Stromal cell of bone marrow (primary cell): ENCODE results near the gene NR1H3.
A peak's percentile ranks its signal among the peaks of the same experiment; 100 is the strongest.

ENCODE experiments used
- DNase-seq: peaks from one replicate; pipeline ENCODE4 v3.0.0-alpha.2; 2012; ENCODE audit warnings: low read depth

Gene NR1H3

DNA sequence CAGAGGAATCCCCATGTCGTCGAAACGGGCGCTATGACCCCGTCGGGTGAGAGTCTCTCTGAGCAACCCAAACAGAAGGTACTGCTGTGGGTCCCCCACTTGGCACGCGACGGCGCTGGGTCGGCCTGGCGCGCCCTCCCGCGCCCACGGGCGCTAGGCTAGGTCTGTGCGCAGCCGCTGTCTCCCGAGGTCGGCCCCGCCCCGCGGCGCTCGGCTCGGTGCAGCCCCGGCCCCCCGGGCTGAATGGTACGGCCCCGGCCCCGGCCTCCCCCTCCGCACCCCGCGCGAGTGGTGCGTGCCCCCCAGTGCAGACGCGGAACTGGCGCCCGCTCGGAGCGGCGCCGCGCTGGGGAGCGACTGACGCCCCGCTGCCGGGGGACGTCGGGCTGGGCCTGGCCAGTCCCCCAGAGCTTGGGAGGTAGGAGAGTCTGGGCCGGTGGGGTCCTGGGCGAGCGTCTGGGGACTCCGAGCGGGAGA, 12.1 kb downstream of the NR1H3 start, which contains the start of gene MADD:
Gene MADD (plus strand): TSS at position 305 of the 477 bp plus-strand sequence.
- DNase-seq, result peak; percentile 59

DNA sequence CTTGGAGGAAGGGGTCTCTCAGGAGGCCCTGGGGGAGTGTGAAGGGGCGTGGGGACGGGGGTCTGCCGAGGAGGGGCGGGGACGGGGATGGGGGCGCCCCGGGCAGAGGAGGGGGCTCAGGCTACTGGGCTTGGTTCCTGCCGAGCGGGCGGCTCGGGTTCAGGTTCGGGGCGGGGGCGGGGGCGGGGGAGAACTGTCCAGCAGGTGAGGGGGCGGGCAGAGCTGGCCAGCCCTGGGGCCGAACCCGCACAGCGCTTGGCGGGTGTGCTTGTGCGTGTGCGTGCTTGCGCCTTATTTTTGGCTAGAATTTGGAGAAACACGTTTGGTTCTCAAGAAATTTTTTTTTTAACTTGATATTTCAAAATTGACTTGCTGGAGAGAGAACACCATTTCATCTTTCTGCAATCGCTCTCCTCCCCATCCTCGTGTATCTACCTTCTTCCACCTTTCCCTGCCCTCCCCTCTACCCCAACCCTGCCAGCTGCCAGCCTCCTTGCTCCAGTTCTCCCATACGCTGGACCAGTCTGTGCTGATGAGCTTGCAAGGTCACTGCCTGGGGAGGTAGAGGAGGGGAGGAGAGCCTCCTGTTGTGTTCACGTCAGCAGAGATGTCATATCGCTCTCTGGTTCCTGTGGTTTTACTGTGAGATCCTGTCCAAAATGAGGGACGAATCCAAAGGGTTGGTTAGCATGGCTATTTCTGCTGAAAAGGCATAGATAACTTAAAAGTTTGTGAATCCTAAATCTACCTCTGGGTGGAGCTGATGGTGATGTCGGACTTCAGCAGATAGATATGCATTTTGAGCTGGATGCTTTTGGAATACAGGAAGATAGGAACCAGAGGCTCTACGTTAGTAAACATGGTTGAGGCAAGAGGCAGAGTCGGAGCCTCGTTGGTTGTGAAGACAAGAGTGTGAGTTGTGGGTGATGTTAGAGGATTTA, 12.8 kb downstream of the NR1H3 start:
- peak; percentile 21 for DNase-seq

GRCh38 chr11:47271328-47271727, 13.5 kb downstream of the NR1H3 start:
- no peak for DNase-seq

DNA sequence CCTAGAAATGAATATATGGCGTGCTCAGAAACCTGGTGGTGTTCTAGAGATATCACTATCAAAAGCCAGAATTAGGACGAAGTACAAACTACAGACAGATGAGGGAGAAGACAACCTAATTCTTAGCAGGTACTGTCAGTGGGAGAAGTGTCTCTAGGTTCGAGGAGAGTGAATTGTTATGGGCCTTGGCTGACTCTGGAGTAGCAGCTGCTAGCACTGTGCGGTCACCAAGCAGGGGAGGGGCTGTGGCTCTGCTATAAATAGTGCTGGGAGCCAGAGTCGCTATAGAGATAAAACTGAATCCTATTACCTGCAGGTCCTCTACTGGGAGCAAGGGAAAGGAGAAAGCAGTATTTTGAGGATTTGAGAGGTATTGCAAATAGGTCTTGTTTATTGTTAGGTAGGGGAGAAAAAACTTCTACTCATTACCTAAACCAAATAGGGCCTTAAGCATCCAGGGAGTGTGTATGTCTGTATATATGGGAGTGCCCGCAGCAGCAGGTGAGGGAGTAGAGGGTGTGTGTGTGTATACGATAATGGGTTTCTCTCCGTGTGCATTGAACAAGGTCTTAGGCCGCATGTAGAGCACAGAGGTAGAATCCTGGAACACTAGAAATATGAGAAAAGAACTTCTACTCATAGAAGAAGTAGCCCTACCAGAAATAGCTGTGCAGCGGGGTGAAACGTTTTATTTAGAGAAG, 14.3 kb downstream of the NR1H3 start:
- no peak for DNase-seq

- DNase-seq, result no peak
Measured at GRCh38 chr11:47272706-47273105, 14.9 kb downstream of the NR1H3 start.

DNA sequence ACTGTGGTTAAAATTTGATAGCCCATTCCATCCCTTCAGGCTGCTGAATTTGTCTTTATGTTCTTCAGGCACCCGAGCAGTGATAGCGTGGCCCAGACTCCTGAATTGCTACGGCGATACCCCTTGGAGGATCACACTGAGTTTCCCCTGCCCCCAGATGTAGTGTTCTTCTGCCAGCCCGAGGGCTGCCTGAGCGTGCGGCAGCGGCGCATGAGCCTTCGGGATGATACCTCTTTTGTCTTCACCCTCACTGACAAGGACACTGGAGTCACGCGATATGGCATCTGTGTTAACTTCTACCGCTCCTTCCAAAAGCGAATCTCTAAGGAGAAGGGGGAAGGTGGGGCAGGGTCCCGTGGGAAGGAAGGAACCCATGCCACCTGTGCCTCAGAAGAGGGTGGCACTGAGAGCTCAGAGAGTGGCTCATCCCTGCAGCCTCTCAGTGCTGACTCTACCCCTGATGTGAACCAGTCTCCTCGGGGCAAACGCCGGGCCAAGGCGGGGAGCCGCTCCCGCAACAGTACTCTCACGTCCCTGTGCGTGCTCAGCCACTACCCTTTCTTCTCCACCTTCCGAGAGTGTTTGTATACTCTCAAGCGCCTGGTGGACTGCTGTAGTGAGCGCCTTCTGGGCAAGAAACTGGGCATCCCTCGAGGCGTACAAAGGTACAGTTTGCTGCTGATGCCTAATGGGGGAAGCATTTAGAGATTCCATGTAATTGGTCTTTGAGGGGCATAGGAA, 16.9 kb downstream of the NR1H3 start:
- DNase-seq, result no peak

DNA sequence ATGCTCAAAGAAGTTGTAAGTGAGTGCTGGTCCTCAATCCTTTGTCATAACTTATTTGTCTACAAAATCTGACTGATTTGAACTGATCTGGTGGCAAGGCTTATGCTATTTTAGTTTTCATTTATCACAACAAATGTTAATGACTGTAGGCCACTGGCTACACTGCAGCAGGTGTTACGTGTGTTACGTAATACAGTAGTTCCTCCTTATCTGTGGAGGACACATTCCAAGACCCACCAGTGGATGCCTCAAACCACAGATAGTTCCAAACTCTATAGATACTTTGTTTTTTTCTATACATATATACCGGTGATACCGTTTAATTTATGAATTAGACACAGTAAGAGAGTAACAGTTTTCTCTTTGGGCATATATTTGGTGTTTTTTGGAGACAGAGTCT, 19.1 kb downstream of the NR1H3 start:
- no peak for DNase-seq

DNA sequence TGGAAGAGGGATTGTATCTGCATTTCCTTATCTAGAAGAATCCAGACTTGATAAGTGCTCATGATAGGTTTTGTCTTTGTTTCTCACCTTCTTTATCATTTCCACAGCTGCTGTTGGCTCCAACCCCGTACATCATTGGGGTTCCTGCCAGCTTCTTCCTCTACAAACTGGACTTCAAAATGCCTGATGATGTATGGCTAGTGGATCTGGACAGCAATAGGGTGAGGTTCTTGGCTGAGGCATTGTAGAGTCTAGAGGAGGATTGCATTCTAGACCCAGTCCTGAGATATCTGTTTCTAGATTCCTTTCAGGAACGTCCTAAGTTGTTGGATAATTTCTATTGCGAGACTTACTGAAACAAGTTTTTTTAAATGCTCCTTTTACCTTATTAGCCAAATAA, 20.3 kb downstream of the NR1H3 start:
- no peak for DNase-seq

DNA sequence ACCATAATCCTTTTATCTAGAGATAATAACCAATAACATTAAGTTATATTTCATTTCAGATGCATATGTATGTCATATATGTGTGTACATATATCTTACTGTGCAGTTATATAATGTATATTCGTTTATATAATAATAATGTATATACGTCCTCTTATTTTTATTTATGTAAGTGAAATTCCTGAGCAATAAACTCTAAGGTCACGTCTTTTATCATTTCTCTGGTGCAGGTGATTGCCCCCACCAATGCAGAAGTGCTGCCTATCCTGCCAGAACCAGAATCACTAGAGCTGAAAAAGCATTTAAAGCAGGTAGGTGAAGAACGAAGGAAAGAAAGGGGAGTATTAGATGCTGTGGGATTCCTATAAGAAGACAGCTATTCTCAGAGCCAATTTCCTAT, 21.0 kb downstream of the NR1H3 start:
- no peak for DNase-seq

- no peak for DNase-seq
Measured at GRCh38 chr11:47280099-47280498, 22.3 kb downstream of the NR1H3 start.

- no peak for DNase-seq
Measured at GRCh38 chr11:47280860-47281259, 23.1 kb downstream of the NR1H3 start.

GRCh38 chr11:47282462-47282861, 24.7 kb downstream of the NR1H3 start:
- DNase-seq, result no peak

DNA sequence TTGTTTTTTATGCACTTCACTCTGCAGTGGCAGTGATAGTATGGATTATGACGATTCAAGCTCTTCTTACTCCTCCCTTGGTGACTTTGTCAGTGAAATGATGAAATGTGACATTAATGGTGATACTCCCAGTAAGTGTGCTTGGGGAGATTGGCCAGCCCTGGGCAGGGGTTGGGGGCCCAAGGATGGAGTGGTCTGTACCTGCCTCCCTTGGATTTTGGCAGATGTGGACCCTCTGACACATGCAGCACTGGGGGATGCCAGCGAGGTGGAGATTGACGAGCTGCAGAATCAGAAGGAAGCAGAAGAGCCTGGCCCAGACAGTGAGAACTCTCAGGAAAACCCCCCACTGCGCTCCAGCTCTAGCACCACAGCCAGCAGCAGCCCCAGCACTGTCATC, 26.4 kb downstream of the NR1H3 start:
- DNase-seq, result no peak

DNA sequence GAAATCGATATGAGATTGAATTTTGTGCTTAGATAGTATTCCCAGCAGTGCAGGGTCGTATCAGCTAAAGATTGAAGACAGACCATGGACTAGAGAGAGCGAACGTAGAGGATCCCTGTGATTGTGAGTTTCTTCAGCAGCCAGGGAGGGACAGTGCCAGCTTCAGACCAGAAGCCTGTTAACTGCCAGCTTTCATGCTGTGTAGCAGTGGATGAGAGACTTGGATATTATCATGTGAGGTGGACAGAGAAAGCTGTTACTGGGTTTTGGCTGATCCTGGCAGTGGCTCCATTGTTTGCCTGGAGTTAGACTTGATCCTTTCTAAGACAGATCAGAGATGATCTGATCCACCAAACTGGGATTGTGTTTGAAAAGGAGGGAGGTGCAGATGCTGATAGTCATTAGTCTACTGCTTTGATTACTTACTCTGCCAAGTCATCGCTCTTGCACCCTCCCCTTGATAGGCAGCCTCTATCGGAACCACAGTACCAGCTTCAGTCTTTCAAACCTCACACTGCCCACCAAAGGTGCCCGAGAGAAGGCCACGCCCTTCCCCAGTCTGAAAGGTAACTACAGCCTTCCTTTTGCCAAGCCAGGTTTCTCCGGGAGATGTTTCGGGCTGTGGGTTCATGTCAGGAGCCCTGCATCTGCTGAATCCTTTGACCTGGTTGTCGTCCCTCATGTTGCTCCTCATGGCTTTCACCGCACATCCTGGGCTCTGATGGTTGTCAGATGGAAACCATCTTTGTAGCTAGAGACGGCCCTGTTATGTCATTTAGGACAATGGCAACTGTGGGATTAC, 28.4 kb downstream of the NR1H3 start:
- DNase-seq, result no peak

GRCh38 chr11:47288066-47288465, 30.3 kb downstream of the NR1H3 start:
- DNase-seq, result no peak

GRCh38 chr11:47289856-47290255, 32.1 kb downstream of the NR1H3 start:
- no peak for DNase-seq

- DNase-seq, result no peak
Measured at GRCh38 chr11:47295385-47295784, 37.6 kb downstream of the NR1H3 start.

GRCh38 chr11:47296045-47296444, 38.2 kb downstream of the NR1H3 start:
- DNase-seq, result no peak

GRCh38 chr11:47299078-47299477, 41.3 kb downstream of the NR1H3 start:
- DNase-seq, result no peak

GRCh38 chr11:47302853-47303252, 45.1 kb downstream of the NR1H3 start:
- no peak for DNase-seq

DNA sequence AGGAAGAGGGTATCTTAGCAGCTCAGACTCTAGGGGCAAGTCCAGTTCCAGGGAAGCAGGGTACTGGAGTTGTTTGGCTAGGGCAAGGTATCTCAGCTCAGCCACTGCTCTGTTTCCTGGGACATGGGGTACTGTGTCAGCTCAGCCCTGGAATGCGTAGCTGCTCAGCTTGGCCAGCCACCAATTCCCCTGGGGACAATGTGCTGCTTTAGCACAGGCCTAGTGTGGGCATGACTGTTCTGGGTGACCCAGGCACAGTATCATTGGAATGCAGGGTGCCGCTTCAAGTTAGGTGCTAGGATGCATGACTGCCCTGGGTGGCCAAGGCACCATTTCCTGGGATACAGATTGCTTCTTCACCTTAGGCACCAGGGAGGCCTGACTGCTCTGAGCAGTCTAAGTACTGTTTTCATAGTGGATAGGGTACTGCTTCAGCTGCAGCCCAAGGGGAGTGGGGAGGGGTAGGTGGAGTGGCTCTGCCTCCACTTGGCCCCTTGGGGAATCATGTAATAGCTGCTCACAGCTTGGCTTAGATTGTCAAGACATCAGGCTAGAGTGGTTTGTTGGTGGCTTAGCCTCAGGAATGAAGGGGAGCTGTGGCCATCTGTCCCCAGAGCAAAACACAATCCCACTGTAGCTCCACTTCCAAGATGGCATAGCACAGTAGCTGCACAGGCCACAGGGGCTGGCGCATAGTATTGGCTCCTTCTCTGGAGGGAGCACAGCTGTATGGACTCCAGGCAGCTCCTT, 48.1 kb downstream of the NR1H3 start:
- DNase-seq, result no peak
